Esophagus squamous epithelium (tissue), 4 donors: ENCODE measurements around the gene THADA.

Experiments used
- CTCF ChIP-seq, 6 experiments: fragments of 450-650 bp in 4 of 6; fragments of 200-600 bp in 2 of 6; sonication (generic) in 2 of 6; IDR thresholded peaks; one replicate each; pipeline ENCODE4 v1.5.1; 2016 to 2019; ENCODE audit warnings: antibody characterized with exemption in 6 of 6, mild to moderate bottlenecking in 4 of 6, moderate library complexity in 4 of 6
- POLR2A ChIP-seq, 4 donors: fragments of 450-650 bp; IDR thresholded peaks; one replicate each; pipeline ENCODE4 v1.6.1; 2017; ENCODE audit warnings: antibody characterized with exemption in 4 of 4, mild to moderate bottlenecking in 4 of 4, moderate library complexity in 3 of 4

DNA sequence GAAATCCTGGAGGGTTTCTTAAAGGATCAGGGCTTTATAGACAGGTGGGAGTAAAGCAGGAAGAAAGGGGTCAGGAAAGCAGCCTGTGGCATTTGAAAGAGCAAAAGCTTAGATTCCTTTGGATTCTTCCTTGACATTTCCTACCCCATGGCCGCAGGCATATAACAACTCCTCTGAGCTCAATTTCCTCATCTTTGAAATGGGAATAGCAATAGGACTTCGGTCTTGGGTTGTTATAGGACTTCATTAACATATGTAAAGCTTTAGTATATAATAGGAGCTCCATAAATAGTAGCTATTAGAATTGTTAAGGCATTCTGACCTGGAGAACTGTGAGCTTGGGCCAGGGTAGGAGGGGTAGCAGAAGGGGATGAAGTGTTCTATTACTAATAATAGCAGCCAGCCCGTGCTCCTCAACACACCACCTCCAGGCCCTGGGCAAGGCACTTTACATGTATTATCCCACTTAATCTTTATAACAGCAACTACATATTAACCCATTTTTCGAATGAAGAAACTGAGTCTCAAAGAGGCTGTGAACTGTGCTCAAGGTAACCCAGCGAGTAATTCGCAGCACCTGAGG is 380.1 kb downstream of the THADA start:
- TF ChIP-seq POLR2A (IDR thresholded peaks at IDR 0.05) (no peak), CTCF (IDR thresholded peaks at IDR 0.05) (no peak)
